Neuronal stem cell (in vitro differentiated cells): ENCODE data around the gene IER5L.

Experiments
- DNase-seq: peaks from one replicate; pipeline ENCODE4 v3.0.0-alpha.2; 2013; ENCODE audit warnings: low spot score
- H2AFZ ChIP-seq: one replicate; pipeline ENCODE4 v1.6.1; 2013; ENCODE audit warnings: mild to moderate bottlenecking, low read length, inconsistent platforms
- H2AK5ac ChIP-seq: 2 replicates; pipeline ENCODE4 v1.6.1; 2013; ENCODE audit warnings: low read depth, mild to moderate bottlenecking, inconsistent platforms, low read length, moderate library complexity, mixed read lengths
- H2BK120ac ChIP-seq: 2 replicates; pipeline ENCODE4 v1.6.1; 2013; ENCODE audit warnings: low read depth, mild to moderate bottlenecking, inconsistent platforms, low read length, moderate library complexity, mixed read lengths
- H2BK12ac ChIP-seq: one replicate; pipeline ENCODE4 v1.6.1; 2013; ENCODE audit warnings: low read length, inconsistent platforms
- H2BK15ac ChIP-seq: 2 replicates; pipeline ENCODE4 v1.6.1; 2013; ENCODE audit warnings: mild to moderate bottlenecking, low read length, inconsistent platforms, mixed read lengths
- H2BK5ac ChIP-seq: one replicate; pipeline ENCODE4 v1.6.1; 2013; ENCODE audit warnings: inconsistent platforms, mild to moderate bottlenecking, low read length, moderate library complexity
- H3K14ac ChIP-seq: one replicate; pipeline ENCODE4 v1.6.1; 2013; ENCODE audit warnings: low read length, inconsistent platforms
- H3K18ac ChIP-seq: 2 replicates; pipeline ENCODE4 v1.6.1; 2013; ENCODE audit warnings: low read length, inconsistent platforms
- H3K23ac ChIP-seq: 2 replicates; pipeline ENCODE4 v1.6.1; 2013; ENCODE audit warnings: low read depth, mild to moderate bottlenecking, mixed read lengths, low read length, inconsistent platforms; ENCODE audit not compliant: poor library complexity
- H3K27ac ChIP-seq: replicated peaks from 3 replicates; pipeline ENCODE4 v1.5.1; 2013; ENCODE audit warnings: low read length, inconsistent platforms
- H3K27me3 ChIP-seq, 3 experiments: 2 replicates each; pipeline ENCODE4 v1.6.1; 2013; ENCODE audit warnings: low read length in 3 of 3, mild to moderate bottlenecking in 2 of 3, inconsistent platforms in 1 of 3, low read depth in 1 of 3, mixed read lengths in 1 of 3, moderate library complexity in 1 of 3; ENCODE audit not compliant: control insufficient read depth in 3 of 3, insufficient read depth in 3 of 3
- H3K36me3 ChIP-seq, 2 donors: replicated peaks in 1 of 2; 2 replicates each; pipeline ENCODE4 v1.6.1; 2013; ENCODE audit warnings: low read length in 2 of 2; ENCODE audit not compliant: control insufficient read depth in 2 of 2, insufficient read depth in 2 of 2
- H3K4ac ChIP-seq: 2 replicates; pipeline ENCODE4 v1.6.1; 2013; ENCODE audit warnings: inconsistent platforms, mild to moderate bottlenecking, low read length, moderate library complexity
- H3K4me1 ChIP-seq, 2 donors: 1 replicate in 1 of 2; 2 replicates in 1 of 2; pipeline ENCODE4 v1.6.1; 2013; ENCODE audit warnings: low read length in 2 of 2, low read depth in 1 of 2; ENCODE audit not compliant: control insufficient read depth in 2 of 2, insufficient read depth in 1 of 2
- H3K4me2 ChIP-seq: one replicate; pipeline ENCODE4 v1.6.1; 2013; ENCODE audit warnings: mild to moderate bottlenecking, low read length, inconsistent platforms; ENCODE audit not compliant: insufficient read depth, poor library complexity, severe bottlenecking
- H3K4me3 ChIP-seq, 2 donors: 2 replicates each; pipeline ENCODE4 v1.5.1; 2013; ENCODE audit warnings: low read length in 2 of 2, mild to moderate bottlenecking in 2 of 2, inconsistent platforms in 1 of 2, moderate library complexity in 1 of 2
- H3K79me1 ChIP-seq: one replicate; pipeline ENCODE4 v1.6.1; 2013; ENCODE audit warnings: low read depth, mild to moderate bottlenecking, inconsistent platforms, low read length, moderate library complexity
- H3K9ac ChIP-seq: one replicate; pipeline ENCODE4 v1.6.1; 2013; ENCODE audit warnings: mild to moderate bottlenecking, low read depth, low read length, inconsistent platforms; ENCODE audit not compliant: poor library complexity
- H3K9me3 ChIP-seq, 2 donors: replicated peaks in 1 of 2; 2 replicates each; pipeline versions ENCODE3 to v1.6.1; 2013; ENCODE audit warnings: low read length in 2 of 2, mild to moderate bottlenecking in 2 of 2, inconsistent platforms in 1 of 2, low read depth in 1 of 2, mixed read lengths in 1 of 2, moderate library complexity in 1 of 2; ENCODE audit not compliant: control insufficient read depth in 2 of 2, insufficient read depth in 1 of 2
- H4K8ac ChIP-seq: one replicate; pipeline ENCODE4 v1.6.1; 2013; ENCODE audit warnings: low read depth, mild to moderate bottlenecking, inconsistent platforms, low read length, moderate library complexity
- H4K91ac ChIP-seq: one replicate; pipeline ENCODE4 v1.6.1; 2013; ENCODE audit warnings: low read length, low read depth, mild to moderate bottlenecking, inconsistent platforms; ENCODE audit not compliant: poor library complexity
- WGBS, 2 donors: extraction: QIAGEN DNeasy Blood & Tissue Kit; methylation state at CpG; one replicate each; pipeline ENCODE4 v1.1.7; 2013; ENCODE audit warnings: missing lambda C conversion rate in 2 of 2, mixed read lengths in 1 of 2; ENCODE audit not compliant: insufficient read length in 2 of 2, insufficient replicate concordance in 1 of 2; ENCODE audit errors: extremely low coverage in 2 of 2; 5-methylcytosine and 5-hydroxymethylcytosine counted together

IER5L gene

DNA sequence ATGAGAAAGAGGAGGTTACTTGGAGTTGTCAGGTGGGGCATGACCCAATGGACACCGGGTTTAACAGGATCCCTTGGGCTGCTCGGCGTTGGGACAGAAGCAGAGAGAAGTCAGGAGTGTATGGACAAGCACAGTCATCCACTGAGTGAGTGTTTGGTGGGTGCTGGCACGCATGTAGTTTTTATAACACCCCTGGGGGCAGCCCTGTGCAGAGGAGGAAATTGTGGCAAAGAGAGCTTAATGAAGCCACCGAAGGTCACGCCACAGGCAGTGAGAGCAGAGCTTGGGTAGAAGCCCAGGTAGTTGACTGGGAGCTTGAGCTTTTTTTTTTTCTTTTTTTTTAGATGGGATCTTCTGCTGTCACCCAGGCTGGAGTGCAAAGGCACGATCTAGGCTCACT lies 43.2 kb upstream of the IER5L start:
- Histone ChIP-seq H2BK12ac (no peak overlapping the region), H3K9ac (no peak overlapping the region), H3K36me3 (no peaks in the 10 kb centered on the region), H2BK5ac (no peak overlapping the region), H3K79me1 (no peaks in the 10 kb centered on the region), H3K4me1 (peaks cover 26 to 27% of the 10 kb centered on the region in 2 donors), H2BK15ac (no peak overlapping the region), H3K4ac (no peak overlapping the region), H3K23ac (no peak overlapping the region), H3K4me3 (no peak overlapping the region), H3K4me2 (no peak overlapping the region), H3K27me3 (no peaks in the 10 kb centered on the region), H3K14ac (no peak overlapping the region), H4K8ac (no peak overlapping the region), H3K9me3 (no peaks in the 10 kb centered on the region), H2BK120ac (no peak overlapping the region), H3K18ac (no peak overlapping the region), H2AK5ac (no peak overlapping the region), H3K27ac (no peak overlapping the region), H2AFZ (no peak overlapping the region), H4K91ac (no peak overlapping the region)
- no peak for DNase-seq
- no CpG with 5 or more reads among the region's 7 CpGs for WGBS, 2 donors

- no peak overlapping the region for H3K4me2 ChIP-seq
- H4K91ac ChIP-seq: no peak overlapping the region
- no peak for DNase-seq
- H3K36me3 ChIP-seq: no peaks in the 10 kb centered on the region
- no peak overlapping the region for H2BK12ac ChIP-seq
- H3K4ac ChIP-seq: no peak overlapping the region
- H2BK120ac ChIP-seq: no peak overlapping the region
- H3K4me1 ChIP-seq: peaks cover 23 to 24% of the 10 kb centered on the region in 2 donors
- H3K9ac ChIP-seq: no peak overlapping the region
- H3K23ac ChIP-seq: no peak overlapping the region
- H3K4me3 ChIP-seq: no peak overlapping the region
- no peaks in the 10 kb centered on the region for H3K79me1 ChIP-seq
- no peak overlapping the region for H3K18ac ChIP-seq
- no peaks in the 10 kb centered on the region for H3K9me3 ChIP-seq
- H2AFZ ChIP-seq: no peak overlapping the region
- no peak overlapping the region for H3K27ac ChIP-seq
- H3K14ac ChIP-seq: no peak overlapping the region
- H3K27me3 ChIP-seq: no peaks in the 10 kb centered on the region
- H2BK15ac ChIP-seq: no peak overlapping the region
- WGBS, 2 donors: no CpG with 5 or more reads among the region's 6 CpGs
- H4K8ac ChIP-seq: no peak overlapping the region
- no peak overlapping the region for H2AK5ac ChIP-seq
- no peak overlapping the region for H2BK5ac ChIP-seq
These were observed 42.7 kb upstream of the IER5L start for GRCh38 chr9:129220771-129221170.

GRCh38 chr9:129218918-129219317 lies 40.9 kb upstream of the IER5L start:
- no CpG with 5 or more reads among the region's 9 CpGs for WGBS, 2 donors
- H2BK15ac ChIP-seq: no peak overlapping the region
- no peak overlapping the region for H3K4ac ChIP-seq
- DNase-seq: no peak
- H3K9ac ChIP-seq: no peak overlapping the region
- no peak overlapping the region for H3K4me2 ChIP-seq
- H3K36me3 ChIP-seq: no peaks in the 10 kb centered on the region
- no peaks in the 10 kb centered on the region for H3K79me1 ChIP-seq
- H4K91ac ChIP-seq: no peak overlapping the region
- peak overlapping the region; percentile 64 for H2BK12ac ChIP-seq
- H3K4me1 ChIP-seq: peaks cover 14 to 17% of the 10 kb centered on the region in 2 donors
- no peak overlapping the region for H2AFZ ChIP-seq
- H3K27me3 ChIP-seq: no peaks in the 10 kb centered on the region
- no peak overlapping the region for H3K18ac ChIP-seq
- no peaks in the 10 kb centered on the region for H3K9me3 ChIP-seq
- H4K8ac ChIP-seq: no peak overlapping the region
- peak overlapping the region; percentile 67 for H2BK5ac ChIP-seq
- no peak overlapping the region for H3K14ac ChIP-seq
- H3K4me3 ChIP-seq: no peak overlapping the region
- H2BK120ac ChIP-seq: no peak overlapping the region
- peak overlapping the region; percentile 53 for H2AK5ac ChIP-seq
- no peak overlapping the region for H3K27ac ChIP-seq
- H3K23ac ChIP-seq: no peak overlapping the region

DNA sequence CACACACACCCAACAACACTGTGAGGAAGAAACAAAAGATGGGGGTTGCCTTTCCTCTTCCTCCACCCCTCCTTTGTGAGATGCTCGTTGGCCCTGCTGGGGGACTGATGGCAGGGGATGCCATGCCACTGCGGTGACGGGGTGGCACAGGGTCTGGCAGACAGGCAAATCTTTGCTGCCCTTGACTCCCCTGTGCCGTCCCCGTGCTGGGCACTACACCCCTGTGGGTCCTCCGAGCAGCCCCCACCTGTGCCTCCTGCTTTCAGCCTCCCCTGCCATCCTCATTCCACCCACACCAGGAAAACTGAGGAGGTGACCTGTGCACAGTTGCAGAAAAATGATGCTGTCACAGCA lies 40.2 kb upstream of the IER5L start:
- no peak overlapping the region for H3K4me2 ChIP-seq
- H3K79me1 ChIP-seq: no peaks in the 10 kb centered on the region
- no peak overlapping the region for H3K27ac ChIP-seq
- no peak overlapping the region for H2BK5ac ChIP-seq
- no peak overlapping the region for H3K23ac ChIP-seq
- no CpG with 5 or more reads among the region's 6 CpGs for WGBS, 2 donors
- peak overlapping the region; percentile 26 for H2BK120ac ChIP-seq
- no peak overlapping the region for H4K91ac ChIP-seq
- no peaks in the 10 kb centered on the region for H3K27me3 ChIP-seq
- no peak for DNase-seq
- peak overlapping the region; percentile 75 for H2BK12ac ChIP-seq
- no peak overlapping the region for H3K14ac ChIP-seq
- H3K4me1 ChIP-seq: peaks cover 14% of the 10 kb centered on the region in 2 donors
- H3K4me3 ChIP-seq: no peak overlapping the region
- peak overlapping the region; percentile 82 for H2AFZ ChIP-seq
- no peak overlapping the region for H3K4ac ChIP-seq
- H3K18ac ChIP-seq: peak overlapping the region; percentile 66
- H2AK5ac ChIP-seq: peak overlapping the region; percentile 86
- H3K36me3 ChIP-seq: no peaks in the 10 kb centered on the region
- H4K8ac ChIP-seq: no peak overlapping the region
- H3K9me3 ChIP-seq: no peaks in the 10 kb centered on the region
- peak overlapping the region; percentile 79 for H2BK15ac ChIP-seq
- H3K9ac ChIP-seq: peak overlapping the region; percentile 78
